Activated B cell treated with CpG ODN at 0.5 μM for 24 hours (primary cell): ENCODE measurements around the gene LRRC58. TPM values are rescaled to one million over a fixed set of nuclear protein-coding genes. Genes with fewer than 3 reads are reported as not detected.

Experiments used
- ATAC-seq: fragments of 200-7000 bp; cut with Tn5 transposase; one replicate; pipeline ENCODE4 v1.10.0; 2021; ENCODE audit warnings: low read depth, mild to moderate bottlenecking, moderate library complexity
- CTCF ChIA-PET: fragments of 350-600 bp; sonication (Branson Sonifier 250); formaldehyde crosslinking; loops from one replicate; lab custom pipeline; 2021; ENCODE audit warnings: antibody characterized with exemption; lab: Charles Lee
- POLR2A ChIA-PET: fragments of 350-600 bp; sonication (Branson Sonifier 250); formaldehyde crosslinking; loops from one replicate; lab custom pipeline; 2021; ENCODE audit warnings: antibody characterized with exemption; lab: Charles Lee
- DNase-seq: peaks from one replicate; pipeline ENCODE4 v3.0.0; 2022
- H3K27ac Mint-ChIP-seq: one replicate; pipeline ENCODE4 v1.8.0; 2020; ENCODE audit warnings: mixed read lengths
- H3K27me3 Mint-ChIP-seq: one replicate; pipeline ENCODE4 v1.8.0; 2021; ENCODE audit warnings: mixed read lengths
- H3K36me3 Mint-ChIP-seq: one replicate; pipeline ENCODE4 v1.8.0; 2021; ENCODE audit warnings: low read depth, mixed read lengths
- H3K4me1 Mint-ChIP-seq: one replicate; pipeline ENCODE4 v1.8.0; 2021; ENCODE audit warnings: mixed read lengths
- H3K4me3 Mint-ChIP-seq: one replicate; pipeline ENCODE4 v1.8.0; 2020; ENCODE audit warnings: mild to moderate bottlenecking, mixed read lengths
- H3K9me3 Mint-ChIP-seq: one replicate; pipeline ENCODE4 v1.8.0; 2020; ENCODE audit warnings: mixed read lengths
- CTCF ChIP-seq: fragments of 200-600 bp; IDR thresholded peaks from one replicate; pipeline ENCODE4 v1.8.0; 2022; ENCODE audit warnings: antibody characterized with exemption, mild to moderate bottlenecking
- intact Hi-C: fragments of 100-400 bp; cut with micrococcal nuclease; formaldehyde crosslinking; loops from one replicate; pipeline ENCODE4 v1.15.1; 2024
- total RNA-seq: library from RNA; stranded (reverse); gene quantifications from 2 replicates; pipeline ENCODE4 v1.2.3, GENCODE V29; 2022

The LRRC58 gene
- total RNA-seq, 1 donor from 2014 or later: 18.3 TPM

GRCh38 chr3:120352017-120352416, 2.9 kb upstream of the LRRC58 start:
- H3K9me3 Mint-ChIP-seq: no peaks in the 10 kb centered on the region

GRCh38 chr3:120350401-120350941, 1.3 kb upstream of the LRRC58 start:
- ChIA-PET POLR2A (interaction anchor here (1.6 to 3.7 kb wide), 2 partner anchors 9 to 256 kb away, joined by 6 to 45 read pairs; partner anchors contain the start of gene GSK3B), CTCF (interaction anchor here (1.4 kb wide), 1 partner anchor 67 kb away, joined by 3 read pairs; no protein-coding TSS in a partner anchor)
- peak overlapping the region; percentile 97 for H3K4me3 Mint-ChIP-seq
- TF ChIP-seq CTCF: no peak
- intact Hi-C loops: loop anchor here (10.0 kb wide), 1 partner anchor 526 kb away; no protein-coding TSS in a partner anchor
- no peak overlapping the region for H3K27ac Mint-ChIP-seq
- no peaks in the 10 kb centered on the region for H3K27me3 Mint-ChIP-seq
- H3K36me3 Mint-ChIP-seq: peaks cover 23% of the 10 kb centered on the region
- ATAC-seq (no peak), DNase-seq (no peak)
- H3K4me1 Mint-ChIP-seq: peaks cover 30% of the 10 kb centered on the region
- no peaks in the 10 kb centered on the region for H3K9me3 Mint-ChIP-seq

More at GRCh38 chr3:120352017-120352416, 2.9 kb upstream of the LRRC58 start:
- CTCF ChIA-PET: no interaction called here
- Mint-ChIP-seq H3K27ac (no peak overlapping the region), H3K27me3 (no peaks in the 10 kb centered on the region), H3K4me3 (no peak overlapping the region), H3K4me1 (peaks cover 19% of the 10 kb centered on the region), H3K36me3 (peaks cover 13% of the 10 kb centered on the region)
- DNase-seq (no peak), ATAC-seq (no peak)
- no peak for TF ChIP-seq CTCF
- POLR2A ChIA-PET: no interaction called here
- intact Hi-C loops: loop anchor here (10.0 kb wide), 1 partner anchor 527 kb away; no protein-coding TSS in a partner anchor

GRCh38 chr3:120349855-120350125, 636 bp upstream of the LRRC58 start:
- TF ChIP-seq CTCF: no peak
- Mint-ChIP-seq H3K4me3 (peak overlapping the region; percentile 97), H3K36me3 (peaks cover 24% of the 10 kb centered on the region), H3K4me1 (peaks cover 37% of the 10 kb centered on the region), H3K9me3 (no peaks in the 10 kb centered on the region), H3K27ac (peak overlapping the region; percentile 93), H3K27me3 (no peaks in the 10 kb centered on the region)
- ATAC-seq (no peak), DNase-seq (no peak)
- CTCF ChIA-PET: interaction anchor here (1.4 kb wide), 3 partner anchors 9 to 254 kb away, joined by 3 to 4 read pairs (median 4); no protein-coding TSS in a partner anchor
- POLR2A ChIA-PET: interaction anchor here (0.7 to 3.7 kb wide), 7 partner anchors 10 to 1109 kb away, joined by 3 to 45 read pairs (median 5); partner anchors contain the start of genes B4GALT4, GSK3B, GTF2E1 and RABL3
- intact Hi-C loops: loop anchor here (1.0 to 10.0 kb wide), 13 partner anchors 68 to 1109 kb away; partner anchors contain the start of genes ADPRH, B4GALT4, CFAP91 and GSK3B

- peaks cover 45% of the 10 kb centered on the region for H3K4me1 Mint-ChIP-seq
- H3K27me3 Mint-ChIP-seq: no peaks in the 10 kb centered on the region
Measured at GRCh38 chr3:120348065-120348990, 826 bp downstream of the LRRC58 start.

More at GRCh38 chr3:120348065-120348990, 826 bp downstream of the LRRC58 start:
- intact Hi-C loops: loop anchor here (2.0 to 10.0 kb wide), 5 partner anchors 104 to 1108 kb away; partner anchors contain the start of genes ADPRH, B4GALT4 and CFAP91
- ChIA-PET POLR2A (interaction anchor here (0.6 to 3.7 kb wide), 14 partner anchors 14 to 1107 kb away, joined by 3 to 45 read pairs (median 4); partner anchors contain the start of genes B4GALT4, GSK3B, GTF2E1 and NDUFB4), CTCF (interaction anchor here (1.2 to 2.2 kb wide), 4 partner anchors 8 to 253 kb away, joined by 3 to 15 read pairs (median 4); no protein-coding TSS in a partner anchor)
- peak overlapping the region; percentile 97 for H3K4me3 Mint-ChIP-seq
- peaks cover 34% of the 10 kb centered on the region for H3K36me3 Mint-ChIP-seq
- DNase-seq (no peak), ATAC-seq (peak; percentile 51)
- no peak for TF ChIP-seq CTCF
- no peaks in the 10 kb centered on the region for H3K9me3 Mint-ChIP-seq
- peak overlapping the region; percentile 82 for H3K27ac Mint-ChIP-seq
